B cell (primary cell): ENCODE measurements around the gene OTOP3. TPM values are rescaled to one million over a fixed set of nuclear protein-coding genes. Genes with fewer than 3 reads are reported as not detected.

Experiments
- ATAC-seq: fragments of 200-7000 bp; cut with Tn5 transposase; one replicate; pipeline ENCODE4 v1.10.0; 2021; ENCODE audit warnings: low read depth, mild to moderate bottlenecking, moderate number of reproducible peaks, moderate library complexity
- CTCF ChIA-PET: fragments of 350-600 bp; sonication (Branson Sonifier 250); formaldehyde crosslinking; loops from one replicate; lab custom pipeline; 2021; ENCODE audit warnings: antibody characterized with exemption, inconsistent platforms; lab: Charles Lee
- POLR2A ChIA-PET: fragments of 350-600 bp; sonication (Branson Sonifier 250); formaldehyde crosslinking; loops from one replicate; lab custom pipeline; 2021; ENCODE audit warnings: antibody characterized with exemption; lab: Charles Lee
- DNase-seq: peaks from one replicate; pipeline ENCODE4 v3.0.0; 2013
- H2AFZ ChIP-seq: 2 replicates; pipeline ENCODE4 v1.6.1; 2012; ENCODE audit warnings: mild to moderate bottlenecking, low read depth, low read length; ENCODE audit not compliant: insufficient read depth, poor library complexity, severe bottlenecking
- H3K27ac ChIP-seq, 2 donors: 1 replicate in 1 of 2; 2 replicates in 1 of 2; pipeline ENCODE4 v1.5.1; 2012 to 2013; ENCODE audit warnings: low read length in 2 of 2, mild to moderate bottlenecking in 2 of 2, moderate library complexity in 1 of 2
- H3K27me3 ChIP-seq, 4 experiments: fragments of 200-600 bp in 1 of 4; sonication (generic) in 1 of 4; replicated peaks in 1 of 4; 1 replicate in 2 of 4; 2 replicates in 2 of 4; pipeline versions ENCODE4 v1.6.1 to v1.7.0; 2013 to 2016; ENCODE audit warnings: low read length in 3 of 4, mild to moderate bottlenecking in 2 of 4, mixed read lengths in 1 of 4, moderate library complexity in 1 of 4; ENCODE audit not compliant: insufficient read depth in 4 of 4, control insufficient read depth in 3 of 4; ENCODE audit errors: control extremely low read depth in 1 of 4
- H3K36me3 ChIP-seq, 2 experiments: replicated peaks in 1 of 2; 1 replicate in 1 of 2; 2 replicates in 1 of 2; pipeline versions ENCODE4 v1.6.1 to v1.7.1; 2013; ENCODE audit warnings: low read length in 1 of 2; ENCODE audit not compliant: insufficient read depth in 2 of 2, control insufficient read depth in 1 of 2; ENCODE audit errors: control extremely low read depth in 1 of 2, extremely low read depth in 1 of 2
- H3K4me1 ChIP-seq, 2 donors: fragments of 200-600 bp in 1 of 2; sonication (generic) in 1 of 2; 1 replicate in 1 of 2; 2 replicates in 1 of 2; pipeline versions ENCODE4 v1.5.1 to v1.6.1; 2013 to 2017; ENCODE audit warnings: low read length in 2 of 2; ENCODE audit not compliant: control insufficient read depth in 2 of 2, insufficient read depth in 2 of 2
- H3K4me2 ChIP-seq: replicated peaks from 2 replicates; pipeline ENCODE3; 2012; ENCODE audit warnings: mild to moderate bottlenecking, low read depth, low read length; ENCODE audit not compliant: poor library complexity, severe bottlenecking
- H3K4me3 ChIP-seq, 5 experiments: fragments of 200-600 bp in 1 of 5; sonication (generic) in 1 of 5; 1 replicate in 3 of 5; 2 replicates in 2 of 5; pipeline versions ENCODE4 v1.5.1 to v1.7.0; 2011 to 2016; ENCODE audit warnings: low read length in 4 of 5, mild to moderate bottlenecking in 4 of 5, low read depth in 2 of 5, control low read depth in 1 of 5, moderate library complexity in 1 of 5; ENCODE audit not compliant: insufficient read depth in 1 of 5; ENCODE audit errors: control extremely low read depth in 1 of 5, extremely low read depth in 1 of 5
- H3K79me2 ChIP-seq: fragments of 200-600 bp; sonication (generic); one replicate; pipeline ENCODE4 v1.6.0; 2016; ENCODE audit warnings: low read length; ENCODE audit not compliant: control insufficient read depth, insufficient read depth
- H3K9ac ChIP-seq: fragments of 200-600 bp; sonication (generic); 2 replicates; pipeline ENCODE4 v1.6.1; 2017; ENCODE audit warnings: mild to moderate bottlenecking, low read length, moderate library complexity
- H3K9me3 ChIP-seq, 3 donors: one replicate each; pipeline versions ENCODE4 v1.6.1 to v1.7.1; 2013; ENCODE audit warnings: low read length in 2 of 3; ENCODE audit not compliant: control insufficient read depth in 2 of 3, insufficient read depth in 1 of 3; ENCODE audit errors: control extremely low read depth in 1 of 3
- H4K20me1 ChIP-seq: 2 replicates; pipeline ENCODE4 v1.6.0; 2012; ENCODE audit warnings: mild to moderate bottlenecking, low read length; ENCODE audit not compliant: insufficient read depth, control insufficient read depth, poor library complexity, severe bottlenecking
- H3K27ac Mint-ChIP-seq: one replicate; pipeline ENCODE4 v1.8.0; 2021; ENCODE audit warnings: mixed read lengths
- H3K27me3 Mint-ChIP-seq: one replicate; pipeline ENCODE4 v1.8.0; 2021; ENCODE audit warnings: mixed read lengths
- H3K4me1 Mint-ChIP-seq: one replicate; pipeline ENCODE4 v1.8.0; 2021; ENCODE audit warnings: mixed read lengths
- H3K4me3 Mint-ChIP-seq: one replicate; pipeline ENCODE4 v1.8.0; 2021; ENCODE audit warnings: mixed read lengths
- H3K9me3 Mint-ChIP-seq: one replicate; pipeline ENCODE4 v1.8.0; 2022; ENCODE audit warnings: mixed read lengths; ENCODE audit not compliant: insufficient read depth
- CTCF ChIP-seq: fragments of 200-600 bp; IDR thresholded peaks from one replicate; pipeline ENCODE4 v1.8.0; 2022; ENCODE audit warnings: antibody characterized with exemption, mild to moderate bottlenecking
- EZH2 ChIP-seq: IDR thresholded peaks from 2 replicates; pipeline ENCODE4 v1.6.1; 2012; ENCODE audit warnings: borderline replicate concordance, low read depth, mild to moderate bottlenecking, moderate library complexity, low read length; ENCODE audit not compliant: insufficient read depth, poor library complexity, severe bottlenecking
- WGBS: methylation state at CpG from one replicate; pipeline ENCODE4 v1.1.5; 2013; ENCODE audit warnings: missing lambda C conversion rate; ENCODE audit not compliant: insufficient coverage; 5-methylcytosine and 5-hydroxymethylcytosine counted together
- intact Hi-C: fragments of 100-400 bp; cut with micrococcal nuclease; formaldehyde crosslinking; loops from one replicate; pipeline ENCODE4 v1.10.0; 2022
- polyA plus RNA-seq: library from polyadenylated mRNA; depleted of rRNA; stranded (reverse); fragments of >200 nt; gene quantifications from 2 replicates; pipeline ENCODE4 v1.2.3, GENCODE V29; 2012
- total RNA-seq, 2 donors: library from RNA; stranded (reverse); fragments of 120-200 nt in 1 of 2; gene quantifications; 1 replicate in 1 of 2; 2 replicates in 1 of 2; pipeline versions ENCODE4 v1.2.3 to v1.2.4, GENCODE V29; 2013 to 2022

Gene OTOP3
- total and polyA plus RNA-seq, 2 donors (not counting 1 experiment from before 2014, with no cell fraction given), result not detected

GRCh38 chr17:74951680-74952421 lies 16.2 kb downstream of the OTOP3 start:
- ATAC-seq (no peak), DNase-seq (no peak)
- Histone ChIP-seq H4K20me1 (no peaks in the 10 kb centered on the region), H3K36me3 (no peaks in the 10 kb centered on the region), H3K9me3 (peaks cover 0 to 4% (median 0%) of the 10 kb centered on the region in 3 donors), H3K4me1 (no peaks in the 10 kb centered on the region), H3K79me2 (no peaks in the 10 kb centered on the region), H2AFZ (no peak overlapping the region), H3K4me2 (no peak overlapping the region), H3K27ac (no peak overlapping the region), H3K9ac (no peak overlapping the region), H3K4me3 (no peak overlapping the region), H3K27me3 (peaks cover 0 to 18% (median 0%) of the 10 kb centered on the region in 4 experiments)
- CTCF ChIA-PET, result interaction anchor here (3.9 kb wide), 1 partner anchor 10 kb away, joined by 13 read pairs; no protein-coding TSS in a partner anchor
- Mint-ChIP-seq H3K4me3 (no peak overlapping the region), H3K4me1 (no peaks in the 10 kb centered on the region), H3K27ac (no peak overlapping the region), H3K9me3 (no peaks in the 10 kb centered on the region), H3K27me3 (peaks cover 5% of the 10 kb centered on the region)
- TF ChIP-seq EZH2 (no peak), CTCF (no peak)
- 81% methylated on average over 29 of the region's 32 CpGs for WGBS
- POLR2A ChIA-PET, result no interaction called here
- intact Hi-C loops, result no loop called here

- Histone ChIP-seq H3K27ac (no peak overlapping the region), H3K36me3 (no peaks in the 10 kb centered on the region), H3K9me3 (no peaks in the 10 kb centered on the region), H3K9ac (no peak overlapping the region), H3K79me2 (no peaks in the 10 kb centered on the region), H2AFZ (no peak overlapping the region), H4K20me1 (no peaks in the 10 kb centered on the region), H3K27me3 (peaks cover 0 to 16% (median 0%) of the 10 kb centered on the region in 4 experiments), H3K4me1 (no peaks in the 10 kb centered on the region), H3K4me3 (no peak overlapping the region), H3K4me2 (no peak overlapping the region)
- DNase-seq (no peak), ATAC-seq (no peak)
- ChIA-PET CTCF (interaction anchor here (1.5 to 3.9 kb wide), 2 partner anchors 9 kb away, joined by 5 to 13 read pairs; no protein-coding TSS in a partner anchor), POLR2A (no interaction called here)
- intact Hi-C loops, result no loop called here
- no peaks in the 10 kb centered on the region for H3K4me1 Mint-ChIP-seq
- no peak overlapping the region for H3K4me3 Mint-ChIP-seq
- no peaks in the 10 kb centered on the region for H3K9me3 Mint-ChIP-seq
- 88% methylated on average over 20 of the region's 24 CpGs for WGBS
- no peak overlapping the region for H3K27ac Mint-ChIP-seq
- H3K27me3 Mint-ChIP-seq, result peaks cover 5% of the 10 kb centered on the region
- TF ChIP-seq EZH2 (no peak), CTCF (no peak)
These were observed 16.9 kb downstream of the OTOP3 start for GRCh38 chr17:74952431-74953133.
